GM12892 (cell line): Measurements from ENCODE around the gene ATP13A3.

Source experiments
- POLR2A ChIP-seq: IDR thresholded peaks from 2 replicates; pipeline ENCODE4 v1.6.1; 2011; ENCODE audit warnings: low read depth, low read length, control low read depth
- TAF1 ChIP-seq: IDR thresholded peaks from 2 replicates; pipeline ENCODE4 v1.6.1; 2011; ENCODE audit warnings: low read depth, mild to moderate bottlenecking, control low read depth, low read length, borderline replicate concordance

GRCh38 chr3:194489736-194490612 lies 3.2 kb upstream of the ATP13A3 start:
- TF ChIP-seq TAF1 (no peak), POLR2A (peak; percentile 26; the same call in 1 of the 2 replicates)
